Measurements from ENCODE around the gene GPATCH2L.

- TF ChIP-seq CTCF (IDR thresholded peaks at IDR 0.05; ENCODE audit: poor library complexity) (no peak), EZH2phosphoT487 (IDR thresholded peaks at IDR 0.05; ENCODE audit: low read depth, severe bottlenecking, unreplicated experiment) (no peak)
Observed at GRCh38 chr14:76109087-76109880, 42.4 kb upstream of the GPATCH2L start.

All from hepatocyte (in vitro differentiated cells).